Measurements from ENCODE around the gene KCNQ2.
"Not testable (repeated sequence)": the region's sequence is repeated elsewhere in the genome, so short reads cannot be mapped to it uniquely, and the experiment has no call there.

KCNQ2 gene

DNA sequence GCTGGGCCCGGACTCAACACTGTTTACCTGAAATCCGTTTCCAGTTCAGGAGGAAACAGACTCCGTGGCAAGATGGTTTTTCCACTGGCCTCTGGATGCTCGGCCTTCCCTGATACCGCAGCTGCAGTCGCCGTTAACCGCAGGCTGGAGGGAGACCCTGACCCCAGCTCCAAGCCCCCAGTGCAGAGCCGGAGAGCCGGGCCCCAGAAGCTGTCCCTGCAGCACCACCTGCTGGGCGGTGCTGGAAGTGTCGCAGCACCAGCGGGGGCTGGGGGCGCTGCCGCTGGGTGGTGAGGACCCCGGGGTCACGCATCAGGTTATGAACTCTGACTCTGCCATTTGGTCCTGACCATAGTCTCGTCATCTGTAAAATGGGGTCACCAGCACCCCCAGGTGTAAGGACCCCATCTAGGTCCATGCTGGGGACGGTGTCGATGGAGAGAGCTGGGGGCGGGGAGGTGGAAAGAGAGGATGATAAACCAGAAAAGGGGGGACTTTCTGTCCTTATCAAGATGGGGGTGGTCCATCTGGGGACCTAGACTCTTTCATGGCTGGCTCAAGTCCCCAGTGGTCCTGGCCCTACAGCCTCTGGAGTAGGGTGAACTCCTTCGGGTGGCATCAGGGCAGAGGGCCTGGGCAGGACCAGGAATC is 90.5 kb downstream of the KCNQ2 start:
- DNase-seq, result peak; percentile 39

DNA sequence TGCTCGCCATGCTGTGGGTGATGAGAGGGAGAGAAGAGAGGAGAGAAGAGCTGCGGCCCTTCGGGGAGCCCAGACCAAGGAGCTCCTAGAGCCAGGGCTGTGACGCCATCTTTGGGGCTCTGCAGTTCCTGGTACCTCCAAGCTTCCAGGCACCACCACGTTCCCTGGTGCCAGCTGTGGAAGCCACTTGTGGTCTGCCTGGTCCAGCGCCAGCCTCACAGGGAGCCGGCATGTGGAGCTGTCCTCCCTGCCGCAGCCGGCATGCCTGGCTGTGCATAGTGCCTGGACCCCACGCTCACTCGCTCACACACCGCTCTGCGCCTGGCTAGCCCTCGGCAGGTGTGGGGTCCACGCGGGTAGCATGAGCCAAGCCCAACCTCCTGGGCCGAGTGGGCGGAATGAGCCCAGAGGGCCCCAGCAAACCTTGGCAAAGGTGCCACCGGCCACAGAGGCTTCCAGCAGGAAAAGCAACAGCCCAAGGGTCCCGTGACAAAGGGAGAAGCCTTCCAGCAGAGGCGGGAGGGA is 92.0 kb downstream of the KCNQ2 start:
- no peak for DNase-seq

DNA sequence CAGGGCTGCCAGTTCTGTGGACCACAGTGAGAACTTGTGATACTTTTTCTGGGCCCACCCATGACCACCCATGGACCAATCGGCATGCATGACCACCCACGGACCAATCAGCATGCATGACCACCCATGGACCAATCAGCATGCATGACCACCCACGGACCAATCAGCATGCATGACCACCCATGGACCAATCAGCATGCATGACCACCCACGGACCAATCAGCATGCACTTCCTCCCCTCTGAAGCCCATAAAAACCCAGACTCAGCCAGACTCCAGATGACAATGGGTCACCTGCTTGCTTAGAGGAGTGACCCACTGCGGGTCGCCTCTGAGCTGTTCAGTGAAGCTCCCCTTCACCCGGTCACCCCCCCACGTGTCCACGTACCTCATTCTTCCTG is 92.6 kb downstream of the KCNQ2 start:
- not testable (repeated sequence) for DNase-seq

DNA sequence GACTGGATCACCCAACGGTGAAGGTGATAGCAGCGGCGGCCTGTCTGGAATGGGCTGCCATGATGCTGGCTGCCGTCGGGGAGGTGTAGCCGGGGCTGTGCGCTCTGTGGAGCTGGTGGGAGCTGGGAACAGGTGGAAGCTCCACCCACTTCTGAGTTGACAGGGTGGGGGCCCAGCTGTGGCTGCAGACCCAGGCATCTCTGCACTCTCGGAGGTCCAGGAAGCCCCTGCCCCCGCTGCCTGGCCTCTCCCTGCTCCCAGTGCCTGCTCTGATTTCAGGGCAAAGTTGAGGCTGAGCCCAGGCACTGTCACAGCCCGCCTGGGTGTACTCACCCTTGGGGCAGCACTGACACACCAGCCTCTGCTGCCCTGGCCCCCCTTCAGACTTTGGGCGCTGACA is 93.2 kb downstream of the KCNQ2 start:
- DNase-seq, result no peak

DNA sequence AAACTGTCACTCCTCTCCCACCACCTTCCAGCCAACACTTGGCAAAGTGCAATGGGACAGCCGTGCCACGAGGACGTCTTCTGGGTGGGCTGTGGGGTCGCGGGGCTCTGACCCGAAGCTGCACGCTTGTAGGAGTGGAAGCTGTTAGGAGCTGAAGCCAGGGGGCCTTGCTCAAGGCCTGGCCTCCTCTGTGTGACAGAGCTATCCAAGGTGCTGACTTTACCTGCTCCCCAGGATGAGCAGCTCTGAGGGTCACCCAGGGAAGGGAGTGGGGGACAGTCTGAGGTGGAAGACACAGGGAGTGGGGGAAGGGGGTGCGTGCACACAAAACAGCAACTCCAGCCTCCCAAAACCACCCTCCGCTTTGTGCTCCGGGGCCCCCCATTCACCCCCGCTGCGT is 93.8 kb downstream of the KCNQ2 start:
- no peak for DNase-seq

DNA sequence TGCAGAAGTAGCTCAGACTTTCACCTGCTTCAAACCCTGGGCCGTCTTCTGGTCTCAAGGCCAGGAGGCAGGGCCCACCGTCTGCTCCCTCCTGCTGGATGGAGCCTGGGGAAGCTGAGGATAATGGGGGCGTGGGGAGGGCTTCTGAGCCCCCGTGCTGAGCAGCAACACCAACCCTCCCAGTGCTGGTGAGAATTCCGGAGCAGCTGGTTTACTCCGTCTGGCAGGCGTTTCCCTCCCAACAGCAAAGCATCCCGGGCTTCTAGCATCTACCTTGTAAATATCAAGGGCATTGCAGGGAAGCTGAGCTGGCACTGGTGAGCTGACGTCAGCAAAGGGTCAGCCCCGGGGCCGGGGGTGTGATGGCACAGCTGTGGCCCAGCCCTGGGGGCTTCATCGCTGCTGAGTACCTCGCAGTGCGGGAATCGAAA is 94.5 kb downstream of the KCNQ2 start:
- DNase-seq, result no peak

DNA sequence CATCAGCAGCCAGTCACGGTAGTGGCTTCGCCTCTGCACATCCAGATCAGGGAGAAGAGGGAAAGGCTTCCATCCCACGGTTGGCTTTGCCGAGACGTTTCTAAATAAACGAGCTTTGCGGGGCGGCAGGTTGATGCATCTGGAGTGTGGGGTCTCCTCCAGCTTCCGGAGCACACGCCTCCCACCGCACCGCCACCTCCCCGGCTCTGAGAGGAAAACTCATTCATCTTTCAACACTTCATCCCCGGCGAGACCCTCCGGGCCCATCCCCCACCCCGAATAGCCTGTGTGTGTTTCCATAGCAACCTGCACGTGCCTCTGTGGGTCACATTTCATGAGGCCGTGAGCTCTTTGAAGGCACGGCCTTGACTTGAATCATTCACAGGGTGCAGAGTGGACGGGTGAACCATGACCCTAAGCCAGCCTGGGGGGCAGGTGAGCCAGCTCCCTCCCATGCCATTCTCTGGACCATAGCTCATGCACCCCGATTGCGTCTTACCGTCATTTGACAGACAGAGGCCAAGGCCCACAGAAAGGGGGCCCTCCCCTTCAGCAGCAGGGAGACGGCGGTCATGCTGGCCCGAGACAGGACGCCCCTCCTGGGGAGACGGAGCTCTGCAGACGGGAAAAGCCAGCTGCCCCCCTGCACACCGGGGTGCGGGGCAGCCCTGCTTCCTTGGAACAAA is 95.1 kb downstream of the KCNQ2 start:
- no peak for DNase-seq

DNA sequence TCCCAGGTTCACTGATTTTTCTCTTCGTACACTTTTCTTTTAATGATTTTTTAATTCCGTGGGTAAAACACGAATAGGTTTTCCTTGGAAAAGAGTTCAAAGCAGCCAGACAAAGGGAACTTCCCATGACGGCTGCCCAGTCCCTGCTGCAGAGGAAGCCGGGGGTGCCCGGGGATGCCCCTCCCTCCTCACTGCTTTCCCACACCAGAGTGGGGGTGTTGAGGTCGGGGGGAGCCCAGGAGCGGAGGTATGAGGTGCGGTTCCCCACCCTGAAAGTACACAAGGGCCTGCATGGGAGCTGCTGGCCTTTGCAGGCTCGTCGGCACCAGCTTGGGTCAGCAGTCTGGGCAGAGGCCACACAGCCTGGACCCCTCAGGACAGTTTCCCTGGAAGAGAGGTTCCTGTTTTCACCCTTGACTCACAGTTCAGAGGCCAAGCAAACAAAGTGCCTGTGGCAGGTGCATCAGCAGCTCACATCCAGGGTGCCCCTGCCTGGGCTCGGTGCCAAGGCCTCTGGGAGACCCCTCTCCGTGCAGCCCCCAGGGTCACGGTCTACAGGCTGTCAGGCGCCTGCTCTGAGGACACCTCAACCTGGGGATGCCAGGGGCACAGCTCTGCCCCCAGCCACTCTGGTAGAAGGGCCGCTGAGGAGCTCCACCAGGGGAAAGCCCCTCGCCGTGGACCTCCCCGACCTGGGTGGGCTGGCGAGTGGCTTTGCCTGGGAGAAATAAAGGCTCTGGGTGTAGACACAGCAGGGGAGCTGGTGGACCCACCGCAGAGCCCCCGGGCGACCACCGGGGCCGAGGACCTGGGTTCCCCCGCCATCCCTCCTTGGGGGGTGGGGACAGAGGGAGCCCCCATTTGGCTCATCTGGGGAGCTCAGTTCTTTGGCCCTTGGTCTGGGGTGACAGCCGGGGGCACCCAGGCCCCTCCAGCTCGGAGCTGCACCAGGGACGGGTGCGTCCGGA is 95.9 kb downstream of the KCNQ2 start:
- no peak for DNase-seq

DNA sequence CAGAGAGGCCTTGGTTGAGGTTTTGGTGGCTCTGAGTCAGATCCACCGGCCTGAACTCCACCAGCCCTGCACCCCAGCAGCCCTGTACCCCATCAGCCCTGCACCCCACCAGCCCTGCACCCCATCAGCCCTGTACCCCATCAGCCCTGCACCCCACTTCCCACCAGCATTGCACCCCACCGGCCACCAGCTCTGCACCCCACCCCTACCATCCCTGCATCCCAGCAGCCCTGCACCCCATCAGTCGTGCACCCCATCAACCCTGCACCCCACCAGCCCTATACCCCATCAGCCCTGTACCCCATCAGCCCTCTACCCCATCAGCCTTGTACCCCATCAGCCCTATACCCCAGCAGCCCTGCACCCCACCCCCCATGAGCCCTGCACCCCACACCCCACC is 97.0 kb downstream of the KCNQ2 start:
- no peak for DNase-seq

DNA sequence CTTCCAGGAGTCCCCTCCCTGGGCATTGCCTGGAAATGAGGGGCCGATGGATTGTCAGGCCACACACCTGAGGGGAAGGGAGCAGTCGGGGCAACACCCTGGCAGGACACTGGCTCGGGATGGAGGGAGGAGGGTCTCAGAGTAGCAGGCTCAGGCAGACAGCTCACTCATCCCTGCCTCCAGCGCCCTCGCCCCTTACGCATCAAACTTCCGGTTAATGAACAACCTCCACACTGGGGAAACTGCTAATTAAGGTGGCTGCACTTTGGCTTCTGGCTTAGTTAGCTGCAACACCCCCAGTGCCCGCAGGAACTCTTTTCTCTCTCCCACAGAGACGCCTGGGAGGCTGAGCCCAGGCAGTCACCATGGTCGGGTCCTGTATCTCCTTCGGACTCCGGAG is 98.0 kb downstream of the KCNQ2 start:
- no peak for DNase-seq

DNA sequence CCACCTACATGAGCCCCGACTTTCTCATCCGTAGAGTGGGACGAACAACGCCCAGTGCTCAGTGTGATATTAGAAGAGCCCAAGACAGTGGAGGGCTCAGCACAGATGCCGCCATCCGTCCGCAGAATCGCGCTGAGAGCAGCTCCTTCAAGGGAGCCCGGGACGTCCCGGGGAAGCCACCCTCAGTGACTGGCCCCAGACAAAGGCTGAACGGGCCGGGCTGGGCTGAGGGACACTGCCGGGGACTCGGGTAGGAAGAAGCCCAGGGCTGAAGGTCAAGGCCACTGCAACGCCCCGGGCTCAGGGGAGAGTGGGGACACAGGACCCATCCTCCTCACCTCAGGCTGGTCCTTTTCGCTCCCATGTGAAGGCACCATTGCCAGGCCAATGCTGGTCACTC is 98.5 kb downstream of the KCNQ2 start:
- no peak for DNase-seq

DNA sequence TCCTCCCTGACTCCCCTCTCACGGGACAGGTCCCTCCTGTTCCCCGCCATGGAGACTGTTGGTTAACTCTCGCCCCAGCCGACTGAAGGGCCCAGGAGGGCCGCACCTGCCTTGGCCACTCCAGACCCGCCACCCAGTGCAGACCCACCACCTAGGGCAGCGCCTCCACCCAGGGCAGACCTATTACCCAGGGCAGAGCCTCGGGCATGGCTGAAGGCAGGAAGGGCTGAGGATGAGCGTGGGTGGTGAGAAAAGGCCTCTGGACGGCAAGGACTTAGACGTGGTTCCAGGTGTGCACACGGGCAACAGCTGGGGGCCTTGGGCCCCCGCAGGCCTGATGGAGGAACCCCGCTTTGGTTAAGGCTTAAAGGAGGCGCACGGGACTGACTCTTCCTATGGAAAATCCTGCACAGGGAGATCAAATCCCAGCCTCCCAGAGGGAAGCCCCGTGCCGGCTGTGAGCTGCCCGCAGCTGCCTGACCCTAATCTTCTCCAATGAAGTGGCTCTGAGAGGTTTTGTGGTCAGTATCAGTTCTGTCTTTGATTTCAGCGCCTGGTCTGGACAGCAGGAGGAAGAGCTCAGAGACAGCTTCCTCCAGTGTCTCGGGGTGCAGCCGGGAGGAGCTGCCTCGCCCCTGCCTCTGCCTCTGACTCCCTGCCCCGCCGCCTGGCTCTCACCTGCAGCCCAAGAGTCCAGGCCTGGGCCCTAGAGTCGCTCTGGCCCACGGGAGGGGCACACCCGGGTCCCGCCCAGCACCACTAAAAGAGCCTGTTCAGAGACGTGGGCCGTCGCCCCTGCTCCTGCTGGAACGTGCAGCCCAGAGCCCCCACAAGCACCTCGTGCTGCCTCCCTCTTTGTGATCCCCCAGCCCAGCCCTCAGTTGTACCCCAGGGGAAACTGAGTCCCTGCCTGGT is 99.2 kb downstream of the KCNQ2 start:
- DNase-seq, result no peak

DNA sequence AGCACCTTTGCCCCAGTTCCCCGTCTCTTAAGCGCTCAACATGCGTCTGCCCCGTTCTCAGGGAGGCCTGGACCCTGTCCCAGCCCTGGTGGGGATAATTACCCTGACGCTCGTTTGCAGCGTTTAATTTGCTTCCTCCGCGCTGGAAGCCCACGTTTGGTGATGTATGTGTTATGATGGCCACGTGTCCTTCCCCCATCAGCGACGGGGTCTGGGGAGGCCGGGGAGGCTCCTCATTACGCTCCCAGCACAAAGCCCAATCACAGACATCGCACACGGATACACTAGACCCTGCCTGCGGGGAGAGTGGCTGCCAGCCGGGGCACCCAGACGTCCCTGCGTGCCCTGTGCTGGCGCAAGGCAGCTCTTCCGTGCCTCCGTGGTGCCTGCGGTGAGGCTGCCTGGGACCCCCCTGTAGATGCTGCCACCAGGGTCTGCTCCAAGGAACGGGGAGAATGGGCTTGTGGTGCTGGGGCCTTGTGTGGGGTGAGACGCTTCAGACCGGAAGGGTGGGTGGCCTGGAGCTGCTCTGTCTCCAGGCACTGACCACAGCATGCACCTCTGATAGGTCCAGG is 101.1 kb downstream of the KCNQ2 start:
- DNase-seq, result no peak

DNA sequence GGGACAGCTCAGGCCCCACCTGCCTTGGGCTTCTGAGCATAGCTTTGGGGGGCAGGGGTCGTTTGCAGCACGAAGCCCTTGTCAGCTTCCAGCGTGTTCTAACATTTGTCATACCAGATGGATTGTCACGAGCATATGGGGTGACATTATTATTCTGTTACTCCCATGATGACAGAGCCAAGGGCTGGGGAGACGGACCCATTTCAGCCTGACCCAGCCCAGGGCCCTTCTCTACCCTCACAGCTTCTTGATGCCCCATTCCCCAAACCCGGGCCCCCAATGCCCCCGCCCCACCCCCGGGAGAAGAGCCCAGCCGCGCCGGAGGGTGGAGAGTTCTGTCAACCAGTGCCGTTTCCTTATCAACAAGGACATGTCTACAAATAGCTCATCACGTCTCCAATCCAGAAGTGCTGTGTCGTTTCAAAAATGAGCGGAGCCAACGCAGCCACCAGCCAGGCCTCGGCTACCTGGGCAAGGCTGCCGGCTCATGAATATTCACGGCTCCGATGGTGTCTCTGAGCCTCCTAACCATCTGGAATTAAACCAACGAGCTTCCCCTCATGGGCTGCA is 101.8 kb downstream of the KCNQ2 start:
- no peak for DNase-seq

DNA sequence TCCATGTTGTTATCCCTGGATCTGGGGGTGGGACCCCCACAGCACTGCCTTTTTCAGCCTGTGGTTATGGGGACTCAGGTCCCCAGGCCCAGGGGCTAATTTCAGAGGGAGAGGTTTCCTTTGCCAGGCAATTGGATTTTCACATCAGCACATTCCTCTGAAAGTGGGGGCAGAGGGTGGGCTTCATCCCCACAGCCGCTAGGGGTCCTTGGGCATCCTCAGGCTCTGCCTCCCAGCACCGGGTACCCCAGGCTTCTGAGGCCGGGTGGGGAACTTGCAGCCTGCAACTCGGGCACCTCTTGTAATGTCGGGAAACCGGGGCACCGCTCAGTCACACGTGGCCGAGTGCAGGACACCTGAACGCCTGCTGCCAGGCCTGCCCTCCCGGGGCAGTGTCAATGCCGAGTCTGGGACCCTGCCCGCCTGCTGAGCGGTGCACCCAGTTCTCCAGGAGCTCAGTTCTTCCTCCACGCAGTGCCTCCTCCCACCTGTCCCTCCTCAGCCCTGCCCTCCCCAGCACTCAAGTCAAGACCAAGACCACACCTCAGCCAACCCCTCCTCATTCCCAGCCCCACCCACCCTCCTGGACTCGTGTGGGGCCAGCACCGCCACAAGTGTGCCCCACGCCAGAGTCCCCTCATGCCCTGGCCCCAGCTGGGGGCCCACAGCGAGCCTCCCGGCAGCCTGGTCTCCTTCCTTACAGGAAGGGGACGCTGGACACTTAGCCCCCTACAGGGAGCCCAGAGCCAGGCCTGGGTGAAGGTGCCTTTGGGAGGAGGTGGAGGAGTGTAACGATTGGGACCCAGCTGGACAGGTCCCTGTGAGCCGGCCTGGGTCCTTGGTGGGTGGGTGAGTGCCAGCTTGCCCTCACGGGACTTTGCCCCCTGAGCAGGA is 102.5 kb downstream of the KCNQ2 start:
- no peak for DNase-seq

DNA sequence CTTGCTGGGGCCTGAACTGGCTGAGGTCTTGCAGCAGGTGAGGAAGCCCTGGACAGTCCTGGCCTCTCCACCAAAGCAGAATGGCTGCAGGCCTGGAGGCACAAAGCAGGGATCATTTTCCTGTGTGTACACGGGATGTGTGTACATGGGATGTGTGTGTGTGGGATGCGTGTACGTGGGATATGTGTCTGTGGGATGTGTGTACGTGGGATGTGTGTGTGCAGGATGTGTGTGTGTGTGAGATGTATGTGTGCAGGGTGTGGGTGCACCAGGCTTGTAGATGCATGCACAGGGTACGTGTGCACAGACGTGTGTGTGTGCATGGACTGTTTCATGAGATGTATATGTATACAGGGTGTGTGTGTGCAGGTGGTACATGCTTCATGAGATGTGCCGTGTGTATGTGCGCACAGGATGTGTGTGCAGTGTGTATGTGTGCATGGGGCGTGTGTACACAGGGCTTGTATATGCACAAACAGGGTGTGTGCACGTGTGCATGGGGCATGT is 103.4 kb downstream of the KCNQ2 start:
- DNase-seq, result no peak

DNA sequence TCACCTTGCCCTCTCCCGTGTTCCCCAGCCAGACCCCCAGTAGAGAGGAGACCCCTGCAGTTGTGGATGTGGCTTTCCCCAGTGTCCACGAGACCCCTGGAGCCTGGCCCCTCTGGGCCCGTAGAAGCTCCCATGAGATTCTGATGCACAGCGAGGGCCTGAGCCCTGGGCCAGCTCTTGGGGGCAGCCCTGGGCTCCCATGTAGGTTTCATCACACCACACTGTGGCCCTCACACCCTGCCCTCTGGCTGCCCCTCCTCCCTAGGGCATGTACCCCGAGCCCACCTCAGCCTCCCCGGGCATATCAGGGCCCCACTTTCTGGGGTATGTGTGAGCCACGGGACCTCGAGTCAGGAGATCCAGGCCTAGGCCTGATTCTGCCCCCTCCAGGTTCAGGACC is 104.3 kb downstream of the KCNQ2 start:
- no peak for DNase-seq

DNA sequence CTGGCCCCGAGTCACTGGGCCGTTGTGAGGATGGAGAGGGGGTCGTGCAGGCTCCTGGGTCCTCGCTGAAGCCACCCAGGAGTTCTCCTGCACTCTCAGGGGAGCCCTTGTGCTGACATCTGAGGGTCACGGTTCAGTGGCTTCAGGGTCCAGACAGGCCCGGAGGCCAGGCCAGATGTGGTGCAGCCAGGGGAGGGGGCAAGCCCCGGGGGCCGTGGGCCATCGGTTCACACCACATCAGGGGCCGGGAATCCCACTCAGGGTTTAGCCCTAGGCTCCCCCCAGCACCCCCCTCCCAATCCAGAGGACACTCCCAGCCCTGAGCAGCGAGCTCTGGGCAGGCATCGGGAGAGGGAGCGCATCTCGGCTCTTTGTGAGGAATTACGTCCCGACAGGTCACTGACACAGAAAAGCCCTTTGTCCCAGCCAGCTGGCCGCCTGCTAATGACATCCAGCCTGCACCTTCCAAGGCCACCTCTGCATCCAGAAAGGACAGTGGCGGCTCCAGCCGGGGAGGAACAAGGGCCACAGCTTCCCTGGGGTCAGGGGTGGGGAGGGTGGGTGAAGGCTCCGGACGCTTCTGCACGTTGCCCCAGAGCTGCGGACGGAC is 104.9 kb downstream of the KCNQ2 start:
- DNase-seq, result no peak
